Breast epithelium (tissue), 4 donors: ENCODE data around the gene ACVR2A. TPM values are rescaled to one million over a fixed set of nuclear protein-coding genes. Genes with fewer than 3 reads are reported as not detected.

Experiments
- DNase-seq, 2 donors: peaks; one replicate each; pipeline ENCODE4 v3.0.0-alpha.2; 2019; ENCODE audit warnings: low spot score in 2 of 2
- H3K27ac ChIP-seq, 2 donors: fragments of 200-600 bp; sonication (generic) in 1 of 2; one replicate each; pipeline ENCODE4 v1.5.1; 2016 to 2019; ENCODE audit warnings: mild to moderate bottlenecking in 1 of 2
- H3K27me3 ChIP-seq, 2 donors: fragments of 200-600 bp; sonication (generic) in 1 of 2; one replicate each; pipeline versions ENCODE4 v1.5.1 to v1.6.0; 2017 to 2019; ENCODE audit warnings: control low read depth in 1 of 2, mild to moderate bottlenecking in 1 of 2
- H3K36me3 ChIP-seq: fragments of 200-600 bp; one replicate; pipeline ENCODE4 v1.5.1; 2019
- H3K4me1 ChIP-seq, 2 donors: fragments of 200-600 bp; sonication (generic); one replicate each; pipeline ENCODE4 v1.5.1; 2016 to 2019; ENCODE audit warnings: control low read depth in 1 of 2
- H3K4me3 ChIP-seq, 3 donors: fragments of 200-600 bp; sonication (generic); 1 replicate in 2 of 3; 2 replicates in 1 of 3; pipeline ENCODE4 v1.5.1; 2016 to 2019; ENCODE audit warnings: mild to moderate bottlenecking in 3 of 3, moderate library complexity in 2 of 3
- H3K9me3 ChIP-seq, 2 donors: fragments of 200-600 bp; sonication (generic) in 1 of 2; one replicate each; pipeline ENCODE4 v1.5.1; 2016 to 2019; ENCODE audit warnings: control low read depth in 1 of 2
- POLR2A ChIP-seq: fragments of 450-650 bp; IDR thresholded peaks from one replicate; pipeline ENCODE4 v1.6.1; 2016; ENCODE audit warnings: antibody characterized with exemption, mild to moderate bottlenecking, moderate library complexity
- POLR2AphosphoS5 ChIP-seq, 3 donors: sonication (generic); formaldehyde crosslinking; IDR thresholded peaks; one replicate each; pipeline ENCODE4 v1.6.1; 2017; ENCODE audit warnings: antibody characterized with exemption in 3 of 3
- intact Hi-C: fragments of 100-400 bp; cut with DNase I; formaldehyde crosslinking; loops from one replicate; pipeline ENCODE4 v1.15.1; 2023; ENCODE audit warnings: low total_unique reads
- total RNA-seq, 3 donors: library from RNA; depleted of rRNA; stranded (reverse); fragments of >200 nt; gene quantifications; one replicate each; pipeline ENCODE4 v1.1.0, GENCODE V29; 2016
- TF ChIP-seq, protein P1 (sequence below), 3 donors: fragments of 450-650 bp; IDR thresholded peaks; one replicate each; pipeline ENCODE4 v1.5.1; 2016 to 2017; ENCODE audit warnings: antibody characterized with exemption in 3 of 3, mild to moderate bottlenecking in 3 of 3, moderate library complexity in 3 of 3

The ACVR2A gene
- total RNA-seq, 3 donors from 2014 or later: 14.9 to 39.8 (median 26.5) TPM

DNA sequence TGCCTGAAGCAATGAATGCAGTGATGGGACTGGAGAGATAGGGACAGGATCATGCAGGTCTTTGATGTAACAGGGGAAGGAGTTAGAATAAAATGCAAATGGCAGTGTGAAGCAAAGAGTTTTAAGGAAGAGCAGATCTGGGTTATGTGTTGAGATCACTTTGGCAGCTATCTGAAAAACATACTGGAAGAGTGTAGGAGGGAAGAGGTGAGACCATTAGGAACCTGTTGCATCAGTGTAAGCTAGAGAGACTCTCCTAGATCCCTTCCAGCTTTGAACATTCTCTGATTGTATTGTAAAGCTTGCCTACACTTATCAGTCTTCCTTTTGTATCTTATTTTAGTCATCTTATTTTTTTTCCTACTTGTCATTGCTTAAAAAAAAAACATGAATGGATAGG lies 10.5 kb downstream of the ACVR2A start:
- Histone ChIP-seq H3K27me3 (no peaks in the 10 kb centered on the region), H3K4me1 (no peaks in the 10 kb centered on the region), H3K9me3 (no peaks in the 10 kb centered on the region), H3K36me3 (no peaks in the 10 kb centered on the region), H3K27ac (no peak overlapping the region), H3K4me3 (no peak overlapping the region)
- DNase-seq: no peak
- intact Hi-C loops: no loop called here
- TF ChIP-seq POLR2A (no peak), POLR2AphosphoS5 (IDR thresholded peaks at IDR 0.05) (no peak)
- TF ChIP-seq, protein P1, sequence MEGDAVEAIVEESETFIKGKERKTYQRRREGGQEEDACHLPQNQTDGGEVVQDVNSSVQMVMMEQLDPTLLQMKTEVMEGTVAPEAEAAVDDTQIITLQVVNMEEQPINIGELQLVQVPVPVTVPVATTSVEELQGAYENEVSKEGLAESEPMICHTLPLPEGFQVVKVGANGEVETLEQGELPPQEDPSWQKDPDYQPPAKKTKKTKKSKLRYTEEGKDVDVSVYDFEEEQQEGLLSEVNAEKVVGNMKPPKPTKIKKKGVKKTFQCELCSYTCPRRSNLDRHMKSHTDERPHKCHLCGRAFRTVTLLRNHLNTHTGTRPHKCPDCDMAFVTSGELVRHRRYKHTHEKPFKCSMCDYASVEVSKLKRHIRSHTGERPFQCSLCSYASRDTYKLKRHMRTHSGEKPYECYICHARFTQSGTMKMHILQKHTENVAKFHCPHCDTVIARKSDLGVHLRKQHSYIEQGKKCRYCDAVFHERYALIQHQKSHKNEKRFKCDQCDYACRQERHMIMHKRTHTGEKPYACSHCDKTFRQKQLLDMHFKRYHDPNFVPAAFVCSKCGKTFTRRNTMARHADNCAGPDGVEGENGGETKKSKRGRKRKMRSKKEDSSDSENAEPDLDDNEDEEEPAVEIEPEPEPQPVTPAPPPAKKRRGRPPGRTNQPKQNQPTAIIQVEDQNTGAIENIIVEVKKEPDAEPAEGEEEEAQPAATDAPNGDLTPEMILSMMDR (IDR thresholded peaks at IDR 0.05): no peak

DNA sequence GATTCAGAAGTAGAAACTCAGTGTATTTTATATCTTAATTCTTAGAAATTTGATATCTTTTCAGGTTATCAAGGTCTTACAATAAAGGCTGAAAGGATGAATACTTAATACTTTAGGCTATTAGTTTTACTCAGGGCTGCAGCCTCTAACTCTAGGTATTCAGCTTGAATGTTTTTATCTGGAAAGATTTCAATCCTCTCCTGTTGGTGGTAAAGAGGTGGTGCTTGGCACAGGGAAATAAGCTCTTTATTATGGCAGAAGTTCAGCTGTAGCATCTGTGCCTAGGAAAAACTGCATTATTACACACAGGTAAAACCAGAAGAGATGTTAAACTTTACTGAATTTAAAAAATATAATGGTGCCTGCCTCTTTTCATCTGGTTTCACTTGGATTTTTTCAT lies 11.1 kb downstream of the ACVR2A start:
- no peak overlapping the region for H3K4me3 ChIP-seq
- DNase-seq: no peak
- H3K4me1 ChIP-seq: no peaks in the 10 kb centered on the region
- H3K27ac ChIP-seq: no peak overlapping the region
- H3K36me3 ChIP-seq: no peaks in the 10 kb centered on the region
- TF ChIP-seq, protein P1 (IDR thresholded peaks at IDR 0.05): peak in 1 of 3 donors; percentile 13
- no peak for TF ChIP-seq POLR2AphosphoS5 (IDR thresholded peaks at IDR 0.05)
- H3K27me3 ChIP-seq: no peaks in the 10 kb centered on the region
- intact Hi-C loops: no loop called here
- H3K9me3 ChIP-seq: no peaks in the 10 kb centered on the region

DNA sequence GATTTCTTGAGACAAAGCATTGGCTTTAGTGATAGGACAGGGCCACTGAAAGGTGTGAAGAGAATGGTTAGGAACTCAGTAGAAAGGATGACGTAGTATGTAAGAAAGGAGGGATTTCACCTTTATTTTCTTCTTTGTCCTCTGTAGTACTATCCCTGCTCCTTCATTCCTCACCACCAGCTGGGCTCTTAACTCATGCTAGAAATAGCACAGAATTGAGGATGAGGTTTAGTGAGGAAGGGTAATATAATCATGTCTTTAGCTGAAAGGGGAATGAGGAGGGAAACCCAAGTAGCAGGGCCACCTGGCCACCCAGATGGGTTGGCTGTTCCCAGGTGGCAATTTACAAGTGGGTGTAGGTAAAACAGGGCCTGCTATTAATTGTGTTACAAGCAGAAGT lies 15.2 kb downstream of the ACVR2A start:
- intact Hi-C loops: no loop called here
- H3K4me1 ChIP-seq: no peaks in the 10 kb centered on the region

DNA sequence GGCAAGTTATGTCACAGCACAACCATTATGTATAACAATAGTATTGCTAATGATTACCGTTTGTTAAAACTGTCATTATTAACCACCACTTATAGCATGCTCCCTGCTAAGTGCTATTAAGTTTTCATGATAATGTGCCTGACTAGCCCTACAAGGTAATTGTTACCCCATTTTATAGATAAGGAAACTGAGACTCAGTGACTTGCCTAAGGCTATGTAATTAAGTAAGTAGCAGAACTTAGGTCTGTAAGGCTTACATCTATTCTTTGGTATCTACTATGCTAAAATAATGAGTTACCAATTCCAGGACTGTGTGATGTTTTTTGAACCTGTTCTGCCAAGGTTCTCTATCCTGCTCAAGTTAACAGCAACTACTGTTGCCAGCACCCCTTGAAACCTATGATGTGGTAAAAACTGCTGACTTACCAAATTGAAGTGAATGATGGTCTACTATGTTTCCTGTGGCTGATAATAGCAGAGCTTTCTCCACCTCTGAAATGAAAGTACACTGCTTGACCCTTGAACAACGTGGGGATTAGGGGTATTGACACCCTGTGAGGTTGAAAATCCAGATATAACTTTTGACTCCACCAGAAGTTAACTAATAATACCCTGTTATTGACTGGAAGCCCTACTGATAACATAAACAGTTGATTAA lies 18.2 kb downstream of the ACVR2A start:
- H3K27me3 ChIP-seq: no peaks in the 10 kb centered on the region
- no peaks in the 10 kb centered on the region for H3K4me1 ChIP-seq
- intact Hi-C loops: no loop called here
- H3K9me3 ChIP-seq: no peaks in the 10 kb centered on the region
- no peak overlapping the region for H3K27ac ChIP-seq
- TF ChIP-seq, protein P1 (IDR thresholded peaks at IDR 0.05): no peak
- no peak for TF ChIP-seq POLR2A
- no peak for TF ChIP-seq POLR2AphosphoS5 (IDR thresholded peaks at IDR 0.05)
- DNase-seq: no peak
- H3K36me3 ChIP-seq: no peaks in the 10 kb centered on the region
- H3K4me3 ChIP-seq: no peak overlapping the region

More for the DNA sequence above, 15.2 kb downstream of the ACVR2A start:
- no peaks in the 10 kb centered on the region for H3K9me3 ChIP-seq
- TF ChIP-seq POLR2AphosphoS5 (IDR thresholded peaks at IDR 0.05) (no peak), POLR2A (no peak)
- TF ChIP-seq, protein P1 (IDR thresholded peaks at IDR 0.05): no peak
- DNase-seq: no peak
- no peaks in the 10 kb centered on the region for H3K36me3 ChIP-seq
- no peaks in the 10 kb centered on the region for H3K27me3 ChIP-seq
- no peak overlapping the region for H3K4me3 ChIP-seq
- no peak overlapping the region for H3K27ac ChIP-seq

DNA sequence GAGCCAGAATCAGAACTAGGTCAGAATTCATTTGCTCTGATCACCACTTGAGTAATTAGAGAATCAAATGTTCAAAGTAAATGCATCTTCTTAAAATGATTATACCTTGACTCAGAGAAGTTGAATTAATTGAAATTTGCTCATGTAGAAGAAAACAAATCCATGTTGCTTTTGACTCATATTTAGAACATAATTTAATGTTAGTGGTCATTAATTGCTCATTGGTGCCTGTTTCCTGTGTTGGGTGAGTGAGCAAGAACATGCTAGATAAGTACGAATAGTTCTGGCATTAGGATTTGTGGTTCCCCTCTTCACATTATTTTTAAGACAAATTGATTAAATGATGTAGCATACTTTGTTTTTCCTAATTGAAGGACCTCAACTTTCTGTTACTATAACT lies 19.0 kb downstream of the ACVR2A start:
- Histone ChIP-seq H3K36me3 (no peaks in the 10 kb centered on the region), H3K4me1 (no peaks in the 10 kb centered on the region), H3K9me3 (no peaks in the 10 kb centered on the region), H3K27ac (no peak overlapping the region), H3K27me3 (no peaks in the 10 kb centered on the region), H3K4me3 (no peak overlapping the region)
- TF ChIP-seq POLR2AphosphoS5 (IDR thresholded peaks at IDR 0.05) (no peak), POLR2A (no peak)
- TF ChIP-seq, protein P1 (IDR thresholded peaks at IDR 0.05): no peak
- intact Hi-C loops: no loop called here
- no peak for DNase-seq
